HFFc6 (cell line): ENCODE measurements around the gene XG. TPM values are rescaled to one million over a fixed set of nuclear protein-coding genes. Genes with fewer than 3 reads are reported as not detected.
A peak's percentile ranks its signal among the peaks of the same experiment; 100 is the strongest.

ENCODE experiments used
- DNase-seq: peaks from one replicate; pipeline ENCODE4 v3.0.0-alpha.2; 2018
- H3K27ac Mint-ChIP-seq: 2 replicates; pipeline ENCODE4 v1.8.0; 2020; ENCODE audit warnings: mild to moderate bottlenecking, mixed read lengths
- H3K27me3 Mint-ChIP-seq: 2 replicates; pipeline ENCODE4 v1.8.0; 2021; ENCODE audit warnings: mild to moderate bottlenecking, moderate library complexity, mixed read lengths; ENCODE audit not compliant: insufficient read depth
- H3K36me3 Mint-ChIP-seq: 2 replicates; pipeline ENCODE4 v1.8.0; 2021; ENCODE audit warnings: low read depth, mixed read lengths
- H3K4me1 Mint-ChIP-seq: 2 replicates; pipeline ENCODE4 v1.8.0; 2020; ENCODE audit warnings: low read depth, mixed read lengths
- H3K4me3 Mint-ChIP-seq: 2 replicates; pipeline ENCODE4 v1.8.0; 2020; ENCODE audit warnings: mild to moderate bottlenecking, moderate library complexity, mixed read lengths
- H3K9me3 Mint-ChIP-seq: 2 replicates; pipeline ENCODE4 v1.8.0; 2020; ENCODE audit warnings: mild to moderate bottlenecking, mixed read lengths
- CTCF ChIP-seq: fragments of 200-600 bp; sonication (generic); IDR thresholded peaks from 2 replicates; pipeline ENCODE4 v1.5.0; 2021; ENCODE audit warnings: antibody characterized with exemption, mild to moderate bottlenecking
- total RNA-seq, 6 experiments: library from RNA; stranded (reverse); fragmentation: NEBNext Ultra II Directional; extraction: Animal tissue kit (Norgen Biotek cat#: 25700); gene quantifications; 2 replicates in 1 of 6; 3 replicates in 5 of 6; pipeline ENCODE4 v1.2.3, GENCODE V29; 2021

The XG gene
- total RNA-seq, 6 experiments from 2014 or later: 0.07 to 0.48 (median 0.31) TPM; not detected in 1

GRCh38 chrX:2859197-2859797 lies 107.5 kb downstream of the XG start:
- Mint-ChIP-seq H3K27ac (no peak overlapping the region), H3K36me3 (no peaks in the 10 kb centered on the region), H3K27me3 (peaks cover 2% of the 10 kb centered on the region; the same call in 1 of the 2 replicates), H3K9me3 (no peaks in the 10 kb centered on the region), H3K4me3 (no peak overlapping the region), H3K4me1 (peaks cover 10% of the 10 kb centered on the region; the same call in 1 of the 2 replicates)
- no peak for DNase-seq
- TF ChIP-seq CTCF: no peak

- no peaks in the 10 kb centered on the region for H3K9me3 Mint-ChIP-seq
- H3K27ac Mint-ChIP-seq: no peak overlapping the region
- no peak for TF ChIP-seq CTCF
- no peak for DNase-seq
- peaks cover 10% of the 10 kb centered on the region; the same call in 1 of the 2 replicates for H3K4me1 Mint-ChIP-seq
- no peaks in the 10 kb centered on the region for H3K36me3 Mint-ChIP-seq
- no peak overlapping the region for H3K4me3 Mint-ChIP-seq
- peaks cover 2% of the 10 kb centered on the region for H3K27me3 Mint-ChIP-seq
Observed at GRCh38 chrX:2862404-2862803, 110.6 kb downstream of the XG start.

GRCh38 chrX:2863646-2864045 lies 111.8 kb downstream of the XG start:
- no peak overlapping the region; the same call in 1 of the 2 replicates for H3K27ac Mint-ChIP-seq
- H3K36me3 Mint-ChIP-seq: no peaks in the 10 kb centered on the region
- peak; percentile 17 for DNase-seq
- peaks cover 10% of the 10 kb centered on the region; the same call in 1 of the 2 replicates for H3K4me1 Mint-ChIP-seq
- H3K4me3 Mint-ChIP-seq: 0 out of 2 replicates have a peak overlapping the region, but pooled peaks have one; percentile 11
- TF ChIP-seq CTCF: no peak
- peaks cover 4% of the 10 kb centered on the region for H3K27me3 Mint-ChIP-seq
- H3K9me3 Mint-ChIP-seq: no peaks in the 10 kb centered on the region

Other genes with a start within 250 kb of the XG start
- gene CD99, start 60.7 kb upstream of the XG start, total RNA-seq: 100 to 1,000 TPM; 526 to 610 (median 584) TPM
- gene GYG2, start 76.9 kb downstream of the XG start, total RNA-seq: under 1 TPM in 4 of 6 experiments, not detected in 2; 0.35 to 0.79 (median 0.51) TPM
- gene ARSD, start 177.3 kb downstream of the XG start, total RNA-seq: 10 to 100 TPM in 3 of 6 experiments, 1 to 10 TPM in 3; 8.3 to 13.4 (median 10.4) TPM